NCI-H510A (cell line): ENCODE data around the gene GNAS-AS1.

Experiments
- DNase-seq: peaks from one replicate; lab custom pipeline; 2025; lab: John Stamatoyannopoulos, UW

Gene GNAS-AS1

GRCh38 chr20:58808271-58809046 lies 42.2 kb downstream of the GNAS-AS1 start:
- no peak for DNase-seq

DNA sequence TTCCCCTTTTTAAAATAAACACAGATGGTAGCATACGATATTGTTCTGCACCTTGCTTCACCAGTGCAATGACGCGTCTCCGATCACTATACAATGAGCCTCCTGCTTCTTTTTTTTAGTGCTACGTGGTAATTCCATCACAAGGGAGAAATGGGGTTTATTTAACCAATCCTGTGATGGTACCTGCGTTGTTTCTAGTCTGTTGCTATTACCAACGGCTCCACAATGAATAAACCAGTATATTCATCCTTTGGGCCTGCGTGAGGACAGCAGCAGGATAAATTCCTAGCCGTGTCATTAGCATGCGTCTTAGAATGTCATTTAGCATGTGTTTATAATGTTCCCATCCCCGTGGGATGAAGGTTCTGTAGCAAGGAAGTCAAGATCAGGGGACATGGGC lies 42.9 kb downstream of the GNAS-AS1 start:
- no peak for DNase-seq

- DNase-seq = no peak
These were observed 47.2 kb downstream of the GNAS-AS1 start for GRCh38 chr20:58803533-58803932.

GRCh38 chr20:58802061-58802460 lies 48.6 kb downstream of the GNAS-AS1 start:
- DNase-seq = no peak

GRCh38 chr20:58800134-58800871 lies 50.4 kb downstream of the GNAS-AS1 start:
- no peak for DNase-seq

- no peak for DNase-seq
These were observed 53.0 kb downstream of the GNAS-AS1 start for GRCh38 chr20:58797371-58798338.

GRCh38 chr20:58795923-58796245 lies 54.8 kb downstream of the GNAS-AS1 start:
- no peak for DNase-seq

GRCh38 chr20:58795181-58795922 lies 55.4 kb downstream of the GNAS-AS1 start:
- no peak for DNase-seq

GRCh38 chr20:58794510-58795180 lies 56.1 kb downstream of the GNAS-AS1 start:
- DNase-seq = no peak

DNA sequence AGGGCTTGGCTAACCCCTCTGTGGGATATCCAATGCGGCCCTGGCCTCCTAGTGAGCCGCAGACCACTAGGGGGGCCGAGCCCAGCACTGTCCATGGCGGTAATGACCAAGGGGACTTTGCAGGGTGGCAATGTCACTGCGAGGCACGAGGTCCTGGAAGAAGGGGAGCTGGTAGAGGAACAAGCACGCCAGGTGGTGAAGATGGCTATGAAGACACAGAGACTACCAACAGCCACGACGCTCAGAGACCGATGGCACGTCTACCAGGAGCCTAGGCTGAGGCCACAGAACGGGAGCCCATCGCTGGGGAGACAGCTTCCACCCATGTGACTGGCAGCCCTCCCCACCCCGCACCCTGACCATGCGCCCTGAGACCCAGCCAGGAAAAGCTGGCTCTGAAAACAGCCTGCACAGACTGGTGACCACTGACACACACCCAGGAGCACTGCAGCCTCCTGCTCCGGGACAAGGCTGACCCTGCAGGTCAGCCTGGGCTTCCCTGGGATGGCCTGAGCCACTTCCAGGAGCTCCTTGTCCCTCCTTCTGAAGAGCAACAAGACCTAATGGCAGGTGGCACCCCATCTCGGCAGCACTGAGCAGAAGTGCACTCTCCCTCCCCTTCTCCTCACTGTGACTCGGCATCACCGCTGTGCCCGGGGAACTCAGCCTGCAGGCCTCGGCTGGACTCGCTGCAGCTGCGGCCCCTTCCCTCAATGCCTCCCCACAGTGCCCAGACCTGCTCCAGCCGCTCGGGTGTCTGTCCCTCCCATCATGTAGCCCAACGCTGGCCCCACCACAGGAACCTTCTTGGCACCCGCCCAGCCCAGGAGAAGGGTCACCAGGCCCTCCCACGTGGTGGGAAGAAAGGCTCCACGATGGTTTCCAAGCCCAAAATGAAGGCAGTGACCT lies 56.9 kb downstream of the GNAS-AS1 start:
- no peak for DNase-seq

DNA sequence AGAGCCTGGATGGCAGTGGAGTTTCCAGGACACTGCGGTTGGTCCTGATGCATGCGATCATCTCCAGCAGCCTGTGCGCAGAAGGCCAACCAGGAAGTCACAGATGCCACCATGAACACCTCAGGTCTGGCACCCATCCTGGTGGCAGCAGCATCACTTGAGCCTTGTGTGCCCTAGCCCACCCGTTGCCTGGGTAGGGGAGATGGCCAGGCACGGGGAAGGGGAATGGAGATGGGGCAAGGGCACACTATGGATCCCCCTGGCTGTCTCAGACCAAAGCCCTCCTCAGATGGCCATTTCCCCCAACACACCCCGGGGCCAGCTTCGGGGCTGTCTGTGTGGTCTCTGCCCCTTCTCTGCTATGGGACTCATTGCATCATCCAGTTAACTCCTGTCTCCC lies 58.3 kb downstream of the GNAS-AS1 start:
- no peak for DNase-seq

DNA sequence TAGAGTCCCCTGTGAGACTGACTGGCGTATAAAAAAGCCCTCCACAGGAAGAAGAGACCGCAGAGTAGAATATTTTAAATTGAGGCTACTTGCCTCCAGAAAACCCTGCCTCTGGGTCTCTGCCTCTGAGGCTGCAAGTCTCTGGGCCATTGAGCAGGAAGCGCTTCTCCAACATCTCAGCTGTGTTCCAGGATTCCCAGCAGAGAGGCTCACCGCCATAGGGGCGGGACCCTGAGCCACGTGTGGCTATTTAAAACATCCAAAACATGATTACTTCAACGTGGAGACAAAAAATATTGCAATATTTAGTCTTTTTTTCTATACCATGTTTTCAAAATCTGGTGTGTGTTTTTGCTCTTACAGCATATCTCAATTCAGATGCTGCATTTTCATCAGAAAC lies 59.4 kb downstream of the GNAS-AS1 start:
- DNase-seq = no peak

GRCh38 chr20:58790454-58790853 lies 60.2 kb downstream of the GNAS-AS1 start:
- no peak for DNase-seq

DNA sequence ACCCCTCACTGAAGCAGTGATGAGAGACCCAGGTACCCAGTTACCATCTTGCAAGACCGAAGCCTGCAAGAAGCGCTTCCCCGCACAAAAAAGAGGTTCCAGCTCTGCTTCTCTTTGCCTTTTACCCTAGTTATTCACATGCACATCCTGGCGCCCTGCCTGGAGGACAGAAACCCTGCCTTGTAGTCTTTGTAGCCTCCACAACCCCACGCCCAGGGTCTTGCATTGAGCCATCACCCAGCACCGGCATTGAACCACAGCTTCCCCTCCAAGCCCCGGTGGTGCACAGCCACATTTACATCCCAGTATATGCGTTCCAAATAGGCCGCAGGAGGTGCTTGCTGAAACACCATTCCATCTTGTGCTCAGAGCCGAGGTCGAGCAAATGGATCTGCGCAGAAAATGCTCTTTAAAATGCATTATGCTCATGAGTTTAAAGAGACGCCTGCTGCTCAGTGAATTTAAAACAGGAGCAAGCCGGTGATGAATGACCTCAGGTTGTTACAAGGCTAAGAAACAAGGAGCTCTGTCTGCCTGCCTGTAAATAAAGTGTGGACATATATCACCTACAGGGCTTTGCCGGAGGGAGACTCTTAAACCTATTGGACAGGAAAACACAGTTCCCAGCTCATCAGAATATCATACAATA lies 61.7 kb downstream of the GNAS-AS1 start:
- DNase-seq = no peak

- no peak for DNase-seq
These were observed 63.3 kb downstream of the GNAS-AS1 start for GRCh38 chr20:58787211-58788005.

DNA sequence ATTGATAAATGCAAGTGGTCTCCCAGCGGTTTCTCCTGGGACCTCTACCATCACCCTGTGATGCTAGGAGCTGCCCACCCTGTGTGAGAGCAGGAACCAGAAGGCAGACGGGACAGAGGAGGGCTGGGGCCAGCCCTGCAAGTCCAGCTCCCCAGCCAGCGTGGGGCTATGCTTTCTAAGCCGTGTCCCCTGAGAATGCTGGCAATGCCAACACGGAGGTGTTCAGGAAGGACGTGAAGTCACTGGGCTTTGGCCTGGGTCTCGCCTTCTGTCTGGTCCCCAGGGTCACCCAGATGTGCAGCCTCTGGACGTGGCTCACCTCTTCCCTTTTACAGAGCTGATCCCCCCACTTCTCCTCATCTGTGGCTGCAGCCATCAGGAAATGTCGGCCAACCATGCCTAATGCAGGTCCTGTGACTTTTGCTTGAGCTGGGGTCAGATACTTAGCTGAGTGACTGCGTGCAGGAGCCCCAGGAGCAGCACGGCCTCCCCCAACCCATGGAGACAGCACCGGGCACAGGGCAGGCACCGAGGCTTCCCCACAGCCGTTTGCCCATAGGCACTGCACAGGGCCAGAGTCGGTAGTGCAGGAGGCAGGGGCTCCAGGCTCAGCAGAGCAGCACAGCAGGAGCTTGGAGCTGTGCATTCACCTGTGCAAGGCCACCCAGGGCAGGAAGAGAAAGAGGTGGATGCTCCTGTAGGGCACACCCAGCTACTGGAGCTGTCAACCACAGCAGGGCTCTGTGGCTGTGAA lies 66.2 kb downstream of the GNAS-AS1 start:
- DNase-seq = no peak

DNA sequence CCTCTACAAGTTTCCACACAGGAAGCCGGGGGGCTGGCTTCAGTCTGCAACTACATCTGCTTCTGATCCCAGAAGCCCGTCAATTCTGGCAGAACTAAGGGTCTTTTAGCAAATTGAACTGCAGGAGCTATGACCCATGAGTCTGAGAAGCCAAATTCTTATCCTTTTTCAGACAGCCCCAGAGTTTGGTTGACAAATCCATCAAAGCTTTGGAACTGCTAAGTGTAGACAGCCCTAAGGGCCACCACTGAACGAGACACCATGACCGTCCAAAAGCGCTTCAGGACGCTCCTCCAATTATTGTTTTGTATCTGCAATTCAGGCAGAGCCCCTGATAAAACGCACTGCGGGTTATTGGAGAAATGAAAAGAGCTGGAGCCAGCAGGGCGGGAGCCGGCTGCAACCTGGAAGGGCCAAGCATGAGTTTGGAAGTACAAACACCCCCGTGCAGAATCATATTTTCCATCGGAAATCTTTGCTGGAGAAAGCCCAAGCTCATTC lies 67.1 kb downstream of the GNAS-AS1 start:
- DNase-seq = no peak

GRCh38 chr20:58781138-58781537 lies 69.6 kb downstream of the GNAS-AS1 start:
- DNase-seq = no peak
